Immature natural killer cell (primary cell): ENCODE results near the gene GPRC5A. TPM values are rescaled to one million over a fixed set of nuclear protein-coding genes. Genes with fewer than 3 reads are reported as not detected.

Experiments
- DNase-seq, 3 donors: peaks; one replicate each; pipeline ENCODE4 v3.0.0; 2022; ENCODE audit warnings: mixed read lengths in 1 of 3
- H3K27ac Mint-ChIP-seq, 6 donors: one replicate each; pipeline ENCODE4 v1.8.0; 2020; ENCODE audit warnings: mixed read lengths in 6 of 6, mild to moderate bottlenecking in 5 of 6, inconsistent platforms in 4 of 6, moderate library complexity in 3 of 6
- H3K27me3 Mint-ChIP-seq, 3 donors: one replicate each; pipeline ENCODE4 v1.8.0; 2020 to 2021; ENCODE audit warnings: low read depth in 3 of 3, mild to moderate bottlenecking in 3 of 3, mixed read lengths in 3 of 3, moderate library complexity in 3 of 3, inconsistent platforms in 1 of 3
- H3K36me3 Mint-ChIP-seq, 3 donors: one replicate each; pipeline ENCODE4 v1.8.0; 2020; ENCODE audit warnings: mixed read lengths in 3 of 3, inconsistent platforms in 2 of 3, mild to moderate bottlenecking in 2 of 3
- H3K4me1 Mint-ChIP-seq, 2 donors: one replicate each; pipeline ENCODE4 v1.8.0; 2020; ENCODE audit warnings: inconsistent platforms in 2 of 2, mild to moderate bottlenecking in 2 of 2, mixed read lengths in 2 of 2, moderate library complexity in 1 of 2
- H3K4me3 Mint-ChIP-seq, 5 donors: one replicate each; pipeline ENCODE4 v1.8.0; 2020; ENCODE audit warnings: mild to moderate bottlenecking in 5 of 5, mixed read lengths in 5 of 5, inconsistent platforms in 3 of 5, moderate library complexity in 3 of 5
- H3K9me3 Mint-ChIP-seq, 6 donors: one replicate each; pipeline ENCODE4 v1.8.0; 2020; ENCODE audit warnings: mild to moderate bottlenecking in 6 of 6, mixed read lengths in 6 of 6, inconsistent platforms in 4 of 6, moderate library complexity in 3 of 6
- polyA plus RNA-seq, 3 donors: library from polyadenylated mRNA; unstranded; fragments of 300-500 nt; fragmentation: Illumina TruSeq; gene quantifications; one replicate each; pipeline ENCODE4 v1.2.3, GENCODE V29; 2021

The GPRC5A gene
- polyA plus RNA-seq, 3 donors from 2014 or later = not detected

DNA sequence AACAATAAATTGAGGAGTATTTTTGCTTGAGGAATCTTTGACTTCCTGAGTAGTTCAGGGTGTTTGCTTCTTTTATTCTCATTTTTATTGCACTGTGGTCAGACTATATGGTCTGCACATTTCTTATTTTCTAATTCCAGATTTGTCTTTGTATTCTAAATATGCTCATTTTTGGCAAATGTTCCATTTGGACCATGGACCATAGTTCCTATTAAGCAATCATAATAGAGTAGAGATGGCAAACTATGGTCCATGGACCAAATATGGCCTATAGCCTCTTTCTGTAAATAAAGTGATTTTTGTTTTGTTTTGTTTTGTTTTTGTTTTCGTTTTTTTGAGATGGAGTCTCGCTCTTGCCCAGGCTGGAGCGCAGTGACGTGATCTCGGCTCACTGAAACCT is 2.1 kb downstream of the GPRC5A start:
- Mint-ChIP-seq H3K4me3 (no peak overlapping the region), H3K36me3 (no peaks in the 10 kb centered on the region), H3K27ac (no peak overlapping the region), H3K27me3 (peaks cover 4 to 24% (median 10%) of the 10 kb centered on the region in 3 donors), H3K4me1 (peaks cover 0 to 4% of the 10 kb centered on the region in 2 donors), H3K9me3 (peaks cover 0 to 2% (median 0%) of the 10 kb centered on the region in 6 donors)
- DNase-seq = no peak

DNA sequence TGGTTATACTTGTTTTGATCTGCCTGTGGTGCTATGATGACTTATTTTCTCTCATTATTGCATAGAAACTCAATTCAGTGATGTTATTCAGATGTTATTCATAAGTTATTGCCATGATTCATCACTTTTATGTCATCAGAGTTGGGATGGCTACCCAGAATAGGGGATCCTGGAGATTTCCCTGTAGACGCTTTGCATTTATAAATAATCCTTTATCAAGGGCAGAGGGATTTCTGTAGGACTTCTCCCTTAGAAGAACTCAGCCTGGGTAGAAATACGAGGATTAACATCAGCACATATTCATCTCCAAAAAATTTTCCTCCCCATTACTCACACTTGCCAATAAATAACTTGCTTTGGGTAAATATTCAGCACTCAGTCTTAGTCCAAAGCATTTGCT is 4.9 kb downstream of the GPRC5A start:
- H3K27me3 Mint-ChIP-seq = peaks cover 2 to 10% (median 6%) of the 10 kb centered on the region in 3 donors
- no peak for DNase-seq

DNA sequence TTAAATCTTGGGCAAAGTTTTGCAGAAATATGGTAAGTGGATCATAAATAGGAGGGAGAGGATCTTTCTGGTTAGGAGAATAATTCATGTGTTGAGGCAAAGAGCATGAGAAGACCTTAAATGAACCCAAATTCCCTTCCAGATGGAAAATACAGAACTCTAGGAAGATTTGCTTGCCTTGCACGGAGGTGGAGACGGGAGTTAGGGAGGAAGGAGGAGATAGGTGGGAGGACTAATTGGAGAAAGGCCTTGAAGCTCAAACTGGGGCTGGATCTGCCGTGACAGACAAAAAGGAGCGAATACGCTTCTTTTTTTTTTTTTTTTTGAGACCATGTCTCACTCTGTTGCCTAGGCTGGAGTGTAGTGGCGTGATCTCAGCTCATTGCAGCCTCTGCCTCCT is 5.9 kb downstream of the GPRC5A start:
- Mint-ChIP-seq H3K4me1 (no peaks in the 10 kb centered on the region), H3K9me3 (no peaks in the 10 kb centered on the region), H3K27ac (no peak overlapping the region), H3K36me3 (no peaks in the 10 kb centered on the region), H3K4me3 (no peak overlapping the region), H3K27me3 (peaks cover 2 to 6% (median 5%) of the 10 kb centered on the region in 3 donors)
- no peak for DNase-seq

More for the DNA sequence above, 4.9 kb downstream of the GPRC5A start:
- Mint-ChIP-seq H3K36me3 (no peaks in the 10 kb centered on the region), H3K27ac (no peak overlapping the region), H3K4me3 (no peak overlapping the region), H3K9me3 (no peaks in the 10 kb centered on the region), H3K4me1 (no peaks in the 10 kb centered on the region)

DNA sequence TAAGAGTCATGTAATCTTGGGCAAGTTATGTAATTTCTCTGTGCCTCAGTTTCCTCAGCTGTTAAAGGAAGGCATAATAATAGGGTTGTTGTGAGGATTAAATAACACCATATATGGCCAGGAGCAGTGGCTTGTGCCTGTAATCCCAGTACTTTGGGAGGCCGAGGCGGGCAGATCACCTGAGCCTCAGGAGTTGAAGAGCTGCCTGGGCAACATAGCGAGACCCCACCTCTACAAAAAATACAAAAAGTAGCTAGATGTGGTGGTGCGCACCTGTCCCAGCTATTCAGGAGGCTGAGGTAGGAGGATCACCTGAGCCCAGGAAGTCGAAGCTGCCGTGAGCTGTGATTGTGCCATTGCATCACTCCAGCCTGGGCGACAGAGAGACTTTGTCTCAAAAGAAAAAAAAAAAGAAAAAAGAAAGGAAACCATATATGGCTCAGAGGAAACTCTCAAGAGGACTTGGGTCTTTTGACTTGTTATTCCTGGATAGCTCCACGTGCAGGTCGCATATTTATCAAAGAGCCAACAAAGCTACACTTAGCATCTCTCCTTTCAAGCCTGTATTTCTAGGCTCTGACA is 6.9 kb downstream of the GPRC5A start:
- no peak overlapping the region for H3K27ac Mint-ChIP-seq
- H3K4me3 Mint-ChIP-seq = no peak overlapping the region
- H3K4me1 Mint-ChIP-seq = no peaks in the 10 kb centered on the region
- no peaks in the 10 kb centered on the region for H3K36me3 Mint-ChIP-seq
- H3K9me3 Mint-ChIP-seq = no peaks in the 10 kb centered on the region
- no peak for DNase-seq
- H3K27me3 Mint-ChIP-seq = peaks cover 2 to 4% (median 2%) of the 10 kb centered on the region in 3 donors

DNA sequence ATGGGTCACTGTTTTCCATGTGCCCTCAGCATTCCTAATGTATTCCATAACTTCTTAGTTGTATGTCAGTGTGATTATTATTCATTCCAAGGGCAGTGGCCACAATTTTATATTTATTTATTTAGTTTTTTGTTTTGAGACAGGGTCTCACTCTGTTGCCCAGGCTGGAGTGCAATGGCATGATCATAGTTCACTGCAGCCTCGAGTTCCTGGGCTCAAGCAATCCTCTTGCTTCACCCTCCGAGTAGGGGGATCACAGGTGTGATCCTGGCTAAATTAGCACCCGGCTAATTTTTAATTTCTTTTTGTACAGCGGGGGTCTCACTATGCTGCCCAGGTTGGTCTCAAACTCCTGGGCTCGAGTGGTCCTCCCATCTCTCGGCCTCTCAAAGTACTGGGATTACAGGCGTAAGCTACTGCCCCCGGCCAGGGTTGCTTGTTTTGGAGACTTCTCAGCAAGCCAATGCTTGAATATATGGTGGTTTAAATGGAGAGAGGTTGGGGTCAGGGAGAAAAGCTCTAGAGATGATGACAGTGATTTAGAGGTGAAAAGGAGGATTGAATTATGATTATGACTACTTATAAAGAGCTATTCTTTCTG is 7.6 kb downstream of the GPRC5A start:
- H3K27ac Mint-ChIP-seq = no peak overlapping the region
- H3K27me3 Mint-ChIP-seq = peaks cover 2% of the 10 kb centered on the region in 3 donors
- DNase-seq = no peak
- H3K9me3 Mint-ChIP-seq = no peaks in the 10 kb centered on the region
- H3K36me3 Mint-ChIP-seq = no peaks in the 10 kb centered on the region
- H3K4me1 Mint-ChIP-seq = no peaks in the 10 kb centered on the region
- H3K4me3 Mint-ChIP-seq = no peak overlapping the region

DNA sequence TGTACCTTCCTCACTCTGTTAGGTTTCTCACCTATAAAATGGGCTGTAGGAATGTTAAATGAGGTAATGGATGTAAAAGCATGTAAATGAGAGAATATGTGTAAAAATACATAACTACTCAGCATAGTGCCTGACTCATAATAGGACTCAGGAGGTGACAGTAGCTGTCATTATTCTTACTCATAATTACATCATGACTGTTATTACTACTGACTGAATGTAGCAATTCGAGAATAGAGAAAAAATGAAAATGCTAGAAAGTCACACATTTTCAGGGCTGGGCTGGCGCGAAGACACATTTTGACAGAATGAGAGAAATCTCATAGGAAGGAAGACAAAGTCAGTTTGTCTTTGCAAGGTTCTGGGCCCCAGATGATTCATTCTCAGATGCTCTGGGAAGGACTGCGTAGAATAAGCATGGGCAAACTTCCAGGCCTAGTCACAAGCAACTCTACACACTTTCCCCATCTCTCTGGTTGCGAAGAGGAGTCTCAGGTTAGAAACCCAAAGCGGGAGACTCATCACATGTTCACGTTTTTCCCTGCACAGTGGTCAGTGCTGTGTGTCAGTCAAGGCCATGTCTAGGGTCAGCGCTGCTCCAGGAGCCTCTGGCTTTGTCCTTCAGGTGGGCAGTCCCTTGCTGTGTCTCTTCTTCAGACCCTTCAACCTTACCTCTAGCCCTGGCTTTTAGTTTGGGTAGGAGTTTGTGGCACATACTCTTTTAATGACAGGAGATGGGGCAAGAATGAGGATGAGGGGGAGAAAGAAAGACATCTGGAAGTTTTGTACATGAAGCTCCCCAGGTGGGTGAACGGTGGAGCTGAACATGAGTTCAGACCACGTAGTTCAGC is 8.4 kb downstream of the GPRC5A start:
- peaks cover 2% of the 10 kb centered on the region in 3 donors for H3K27me3 Mint-ChIP-seq
- no peak overlapping the region for H3K4me3 Mint-ChIP-seq
- no peaks in the 10 kb centered on the region for H3K36me3 Mint-ChIP-seq
- no peaks in the 10 kb centered on the region for H3K4me1 Mint-ChIP-seq
- no peak for DNase-seq
- H3K27ac Mint-ChIP-seq = no peak overlapping the region
- H3K9me3 Mint-ChIP-seq = no peaks in the 10 kb centered on the region

DNA sequence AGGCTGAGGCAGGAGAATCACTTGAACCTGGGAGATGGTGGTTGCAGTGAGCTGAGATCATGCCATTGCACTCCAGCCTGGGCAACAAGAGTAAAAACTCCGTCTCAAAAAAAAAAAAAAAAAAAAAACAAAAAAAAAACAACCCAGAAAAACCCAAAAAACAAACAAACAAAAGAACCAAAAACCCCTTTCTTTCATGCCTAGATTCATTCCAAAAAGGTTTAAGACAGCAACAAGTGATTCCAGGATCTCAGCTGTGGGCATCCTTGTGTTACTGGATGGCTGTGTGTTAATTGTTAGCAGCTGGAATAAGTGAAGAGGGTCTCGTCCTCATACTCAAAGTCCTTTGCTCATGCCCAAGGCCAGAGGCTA is 9.4 kb downstream of the GPRC5A start:
- no peaks in the 10 kb centered on the region for H3K4me1 Mint-ChIP-seq
- H3K27ac Mint-ChIP-seq = no peak overlapping the region
- peaks cover 2 to 6% (median 3%) of the 10 kb centered on the region in 3 donors for H3K27me3 Mint-ChIP-seq
- DNase-seq = no peak
- H3K36me3 Mint-ChIP-seq = no peaks in the 10 kb centered on the region
- no peaks in the 10 kb centered on the region for H3K9me3 Mint-ChIP-seq
- H3K4me3 Mint-ChIP-seq = no peak overlapping the region

DNA sequence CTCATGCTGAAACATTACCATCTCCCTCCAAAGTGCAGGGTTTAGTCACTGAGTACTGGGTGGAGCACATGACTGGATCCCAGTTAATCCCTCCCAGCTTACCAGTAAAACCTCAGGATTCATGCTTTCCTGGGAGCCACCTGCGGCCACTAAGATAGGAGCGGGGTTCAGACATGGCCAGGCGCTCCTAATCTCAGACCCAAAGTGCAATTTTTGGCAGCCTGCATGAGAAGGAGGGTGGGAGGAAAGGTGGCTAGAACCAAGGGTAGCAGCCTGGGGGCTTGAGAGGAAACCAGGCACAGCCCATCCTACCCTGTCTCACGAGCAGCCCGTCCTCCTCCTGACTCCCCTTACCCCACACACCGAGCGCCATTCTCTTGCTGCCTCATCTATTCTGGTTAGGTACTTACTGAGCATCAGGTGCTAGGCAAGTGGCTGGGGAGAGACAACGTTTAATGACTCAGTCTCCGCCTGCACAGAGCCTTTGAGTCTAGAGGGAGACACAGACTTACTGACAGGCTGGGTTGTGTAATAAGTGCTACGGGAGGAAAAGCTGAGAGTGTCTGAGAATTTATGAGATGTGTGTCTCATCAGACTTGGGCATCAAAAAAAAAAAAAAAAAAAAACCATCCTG is 9.9 kb downstream of the GPRC5A start:
- Mint-ChIP-seq H3K27ac (no peak overlapping the region), H3K36me3 (no peaks in the 10 kb centered on the region), H3K27me3 (peaks cover 2 to 7% (median 6%) of the 10 kb centered on the region in 3 donors), H3K9me3 (no peaks in the 10 kb centered on the region), H3K4me3 (no peak overlapping the region), H3K4me1 (no peaks in the 10 kb centered on the region)
- no peak for DNase-seq

DNA sequence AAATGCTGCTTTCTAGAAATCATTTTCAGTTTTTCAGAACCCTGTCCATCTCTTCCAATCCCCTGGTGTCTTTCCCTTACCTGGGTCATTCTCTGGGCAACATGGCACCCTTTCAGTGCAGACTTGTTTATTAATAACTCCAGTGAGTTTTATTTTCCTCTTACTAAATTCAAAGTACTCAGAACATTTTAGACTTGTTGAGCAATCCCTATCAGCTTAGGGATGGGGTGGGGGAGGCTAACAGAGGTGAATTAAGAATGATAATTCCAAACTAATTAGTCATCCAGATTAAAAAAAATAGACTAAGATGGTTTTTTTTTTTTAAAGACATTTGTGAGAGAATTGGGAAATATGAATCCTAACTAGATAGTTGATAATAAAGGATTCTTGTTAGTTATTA is 10.7 kb downstream of the GPRC5A start:
- H3K27me3 Mint-ChIP-seq = peaks cover 2 to 7% (median 6%) of the 10 kb centered on the region in 3 donors
- H3K36me3 Mint-ChIP-seq = no peaks in the 10 kb centered on the region
- H3K4me1 Mint-ChIP-seq = no peaks in the 10 kb centered on the region

DNA sequence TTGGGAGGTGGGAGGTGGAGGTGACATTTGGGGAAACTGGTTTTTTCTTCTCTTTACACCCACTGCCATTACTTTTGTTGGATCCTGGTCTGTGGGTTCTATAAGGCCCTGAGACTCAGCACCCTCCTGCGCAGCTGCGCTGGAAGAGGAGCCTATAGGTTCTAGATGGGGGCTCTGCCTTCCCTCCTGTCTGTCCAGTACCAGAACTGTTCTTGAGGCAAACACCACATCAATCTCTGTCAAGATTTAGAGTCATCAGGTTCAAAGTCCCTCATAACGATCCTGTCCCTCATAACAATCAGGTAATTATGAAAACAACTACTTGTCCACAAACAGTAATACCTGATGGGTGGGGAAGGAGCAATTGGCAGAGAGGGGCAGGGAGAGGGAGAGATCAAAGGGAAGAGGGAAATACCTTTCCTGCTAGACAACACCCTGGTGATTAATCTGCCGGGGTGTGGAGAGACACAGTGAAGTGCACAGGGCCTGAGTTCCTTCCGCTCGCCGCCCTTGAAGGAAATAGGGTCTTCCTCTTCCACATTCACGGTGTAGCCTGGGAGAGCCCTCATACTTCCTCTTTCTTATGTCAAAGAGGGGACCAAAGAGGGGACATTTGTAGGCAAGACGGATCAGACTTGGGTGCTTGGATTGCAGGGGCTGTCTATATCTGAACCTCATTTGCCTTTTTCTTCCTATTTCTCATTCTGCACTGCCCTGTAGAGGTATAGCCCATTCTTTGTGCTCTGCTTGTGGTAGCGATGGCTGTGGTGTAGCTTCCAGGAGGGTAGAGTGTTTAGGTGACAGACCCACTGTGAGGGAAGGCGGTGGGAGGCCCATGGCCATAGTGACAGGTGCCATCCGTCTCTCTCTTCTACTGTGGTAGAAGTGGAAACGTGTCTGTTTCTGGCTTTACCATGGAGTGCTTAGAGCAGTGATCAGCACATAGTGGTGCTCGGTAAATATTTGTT is 12.6 kb downstream of the GPRC5A start:
- Mint-ChIP-seq H3K9me3 (no peaks in the 10 kb centered on the region), H3K27ac (no peak overlapping the region), H3K36me3 (no peaks in the 10 kb centered on the region), H3K4me1 (peaks cover 0 to under 1% of the 10 kb centered on the region in 2 donors), H3K4me3 (no peak overlapping the region), H3K27me3 (peaks cover 4 to 6% (median 6%) of the 10 kb centered on the region in 3 donors)
- DNase-seq = no peak

More for the DNA sequence above, 10.7 kb downstream of the GPRC5A start:
- Mint-ChIP-seq H3K27ac (no peak overlapping the region), H3K4me3 (no peak overlapping the region), H3K9me3 (no peaks in the 10 kb centered on the region)
- no peak for DNase-seq

DNA sequence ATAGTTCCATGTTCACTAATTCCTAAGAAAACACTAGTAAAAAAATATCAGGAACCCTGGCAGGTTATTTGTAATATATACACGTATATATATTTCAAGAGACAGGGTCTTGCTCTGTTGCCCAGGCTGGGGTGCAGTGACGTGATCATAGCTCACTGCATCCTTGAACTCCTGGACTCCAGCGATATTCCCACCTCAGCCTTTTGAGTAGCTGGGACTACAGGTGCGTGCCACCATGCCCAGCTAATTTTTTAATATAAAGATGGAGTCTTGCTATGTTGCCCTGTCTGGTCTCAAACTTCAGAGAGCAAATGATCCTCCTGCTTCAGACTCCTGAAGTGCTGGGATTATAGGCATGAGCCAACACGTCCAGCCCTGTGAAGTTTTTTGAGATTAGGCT is 16.2 kb downstream of the GPRC5A start:
- H3K4me3 Mint-ChIP-seq = no peak overlapping the region
- H3K27me3 Mint-ChIP-seq = peaks cover 4 to 6% (median 4%) of the 10 kb centered on the region in 3 donors
- H3K36me3 Mint-ChIP-seq = no peaks in the 10 kb centered on the region
- H3K4me1 Mint-ChIP-seq = peaks cover 7 to 8% of the 10 kb centered on the region in 2 donors
- no peaks in the 10 kb centered on the region for H3K9me3 Mint-ChIP-seq
- no peak for DNase-seq
- H3K27ac Mint-ChIP-seq = no peak overlapping the region

DNA sequence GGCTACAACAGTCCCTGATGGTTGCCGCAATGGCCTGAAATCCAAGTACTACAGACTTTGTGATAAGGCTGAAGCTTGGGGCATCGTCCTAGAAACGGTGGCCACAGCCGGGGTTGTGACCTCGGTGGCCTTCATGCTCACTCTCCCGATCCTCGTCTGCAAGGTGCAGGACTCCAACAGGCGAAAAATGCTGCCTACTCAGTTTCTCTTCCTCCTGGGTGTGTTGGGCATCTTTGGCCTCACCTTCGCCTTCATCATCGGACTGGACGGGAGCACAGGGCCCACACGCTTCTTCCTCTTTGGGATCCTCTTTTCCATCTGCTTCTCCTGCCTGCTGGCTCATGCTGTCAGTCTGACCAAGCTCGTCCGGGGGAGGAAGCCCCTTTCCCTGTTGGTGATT is 16.9 kb downstream of the GPRC5A start:
- Mint-ChIP-seq H3K4me1 (peaks cover 7 to 8% of the 10 kb centered on the region in 2 donors), H3K36me3 (no peaks in the 10 kb centered on the region), H3K4me3 (no peak overlapping the region), H3K27me3 (peaks cover 4 to 6% (median 4%) of the 10 kb centered on the region in 3 donors), H3K9me3 (no peaks in the 10 kb centered on the region), H3K27ac (no peak overlapping the region)
- DNase-seq = no peak

DNA sequence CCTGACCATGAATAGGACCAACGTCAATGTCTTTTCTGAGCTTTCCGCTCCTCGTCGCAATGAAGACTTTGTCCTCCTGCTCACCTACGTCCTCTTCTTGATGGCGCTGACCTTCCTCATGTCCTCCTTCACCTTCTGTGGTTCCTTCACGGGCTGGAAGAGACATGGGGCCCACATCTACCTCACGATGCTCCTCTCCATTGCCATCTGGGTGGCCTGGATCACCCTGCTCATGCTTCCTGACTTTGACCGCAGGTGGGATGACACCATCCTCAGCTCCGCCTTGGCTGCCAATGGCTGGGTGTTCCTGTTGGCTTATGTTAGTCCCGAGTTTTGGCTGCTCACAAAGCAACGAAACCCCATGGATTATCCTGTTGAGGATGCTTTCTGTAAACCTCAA is 17.3 kb downstream of the GPRC5A start:
- Mint-ChIP-seq H3K27ac (no peak overlapping the region), H3K4me1 (peaks cover 7 to 8% of the 10 kb centered on the region in 2 donors), H3K9me3 (no peaks in the 10 kb centered on the region), H3K27me3 (peaks cover 4 to 6% (median 4%) of the 10 kb centered on the region in 3 donors), H3K36me3 (no peaks in the 10 kb centered on the region), H3K4me3 (no peak overlapping the region)
- DNase-seq = no peak
